Heart left ventricle (tissue), 13 donors: Measurements from ENCODE around the gene IGF1R.

Experiments
- POLR2A ChIP-seq, 2 donors: fragments of 450-650 bp; IDR thresholded peaks; one replicate each; pipeline ENCODE4 v1.6.1; 2017; ENCODE audit warnings: antibody characterized with exemption in 2 of 2, mild to moderate bottlenecking in 2 of 2, moderate library complexity in 2 of 2
- TF ChIP-seq, protein P1 (sequence below), 12 donors: fragments of 200-600 bp; sonication (generic) in 4 of 12; IDR thresholded peaks; one replicate each; pipeline versions ENCODE4 v1.5.0 to v1.8.0; 2018 to 2022; ENCODE audit warnings: antibody characterized with exemption in 12 of 12, mild to moderate bottlenecking in 5 of 12
- donor health status: ischemic (EF 13 %, LVEDD 7.1; RV severe dilation, severe dysfunction).
- donor health status: DM: no; HTN: yes; CAD: no.
- donor health status: DM: no; HTN: no; CAD: no.
- donor health status: ischemic (EF 25% LVEDD 6.9; RV normal size, moderate dysfunction).
- donor health status: ischemic (EF 25% LVEDD 5.7; RV mildly dilated, moderate dysfunction).
- donor health status: ischemic (EF 35%, LVEDD 5.7; RV mildly dilated, moderate dysfunction).
- donor health status: nonischemic (EF 11% LVEDD 7.7; RV severe dilation, severe dysfunction).
- donor health status: DM: yes; HTN: yes; CAD: no.
- donor health status: PGD.
- donor health status: ischemic (EF 29% LVEDD 5.4; RV normal size, mild dysfunction).
- donor health status: nonischemic (EF 23%, LVEDD 6.1; RV moderate dilation, normal function).

- no peak for TF ChIP-seq POLR2A (IDR thresholded peaks at IDR 0.05)
- TF ChIP-seq, protein P1, sequence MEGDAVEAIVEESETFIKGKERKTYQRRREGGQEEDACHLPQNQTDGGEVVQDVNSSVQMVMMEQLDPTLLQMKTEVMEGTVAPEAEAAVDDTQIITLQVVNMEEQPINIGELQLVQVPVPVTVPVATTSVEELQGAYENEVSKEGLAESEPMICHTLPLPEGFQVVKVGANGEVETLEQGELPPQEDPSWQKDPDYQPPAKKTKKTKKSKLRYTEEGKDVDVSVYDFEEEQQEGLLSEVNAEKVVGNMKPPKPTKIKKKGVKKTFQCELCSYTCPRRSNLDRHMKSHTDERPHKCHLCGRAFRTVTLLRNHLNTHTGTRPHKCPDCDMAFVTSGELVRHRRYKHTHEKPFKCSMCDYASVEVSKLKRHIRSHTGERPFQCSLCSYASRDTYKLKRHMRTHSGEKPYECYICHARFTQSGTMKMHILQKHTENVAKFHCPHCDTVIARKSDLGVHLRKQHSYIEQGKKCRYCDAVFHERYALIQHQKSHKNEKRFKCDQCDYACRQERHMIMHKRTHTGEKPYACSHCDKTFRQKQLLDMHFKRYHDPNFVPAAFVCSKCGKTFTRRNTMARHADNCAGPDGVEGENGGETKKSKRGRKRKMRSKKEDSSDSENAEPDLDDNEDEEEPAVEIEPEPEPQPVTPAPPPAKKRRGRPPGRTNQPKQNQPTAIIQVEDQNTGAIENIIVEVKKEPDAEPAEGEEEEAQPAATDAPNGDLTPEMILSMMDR (IDR thresholded peaks at IDR 0.05) = no peak
Observed at GRCh38 chr15:98834976-98835375, 186.6 kb downstream of the IGF1R start.
